Tibial nerve (tissue), 4 donors: ENCODE data around the gene MTNR1B.

Experiments
- CTCF ChIP-seq, 5 experiments: fragments of 200-600 bp in 3 of 5; fragments of 450-650 bp in 2 of 5; sonication (generic) in 3 of 5; IDR thresholded peaks; one replicate each; pipeline ENCODE4 v1.5.1; 2016 to 2019; ENCODE audit warnings: antibody characterized with exemption in 5 of 5, mild to moderate bottlenecking in 3 of 5, moderate library complexity in 2 of 5
- EP300 ChIP-seq, 2 donors: sonication (generic); formaldehyde crosslinking; IDR thresholded peaks; one replicate each; pipeline ENCODE4 v1.6.1; 2017; ENCODE audit warnings: antibody characterized with exemption in 2 of 2, mild to moderate bottlenecking in 1 of 2
- POLR2A ChIP-seq, 2 donors: fragments of 450-650 bp; IDR thresholded peaks; one replicate each; pipeline ENCODE4 v1.6.1; 2017; ENCODE audit warnings: antibody characterized with exemption in 2 of 2, mild to moderate bottlenecking in 2 of 2, moderate library complexity in 2 of 2

- no peak for TF ChIP-seq CTCF (IDR thresholded peaks at IDR 0.05)
- TF ChIP-seq POLR2A (IDR thresholded peaks at IDR 0.05), result no peak
- no peak for TF ChIP-seq EP300 (IDR thresholded peaks at IDR 0.05)
Observed at GRCh38 chr11:92929653-92930052, 39.8 kb upstream of the MTNR1B start.
